GM23338 (cell line): ENCODE data around the gene RBP5.

Experiments
- CREB1 ChIP-seq: fragments of 250-450 bp; sonication (Bioruptor Pico); IDR thresholded peaks from 2 replicates; pipeline ENCODE4 v1.5.0; 2020; ENCODE audit warnings: low read depth, mild to moderate bottlenecking, moderate library complexity
- CTCF ChIP-seq, 2 experiments: fragments of 200-600 bp in 1 of 2; sonication (generic) in 1 of 2; conservative IDR thresholded peaks; 2 replicates each; pipeline versions ENCODE4 v1.5.1 to v1.6.1; 2016 to 2017; ENCODE audit warnings: antibody characterized with exemption in 2 of 2, low read depth in 2 of 2, mild to moderate bottlenecking in 2 of 2, moderate library complexity in 1 of 2
- EZH2 ChIP-seq: fragments of 200-600 bp; sonication (generic); IDR thresholded peaks from one replicate; pipeline ENCODE4 v1.8.0; 2017; ENCODE audit warnings: antibody characterized with exemption, mild to moderate bottlenecking, low read depth; ENCODE audit not compliant: unreplicated experiment
- JUNB ChIP-seq: IDR thresholded peaks from one replicate; pipeline ENCODE4 v1.6.1; 2016; ENCODE audit warnings: antibody characterized with exemption; ENCODE audit not compliant: unreplicated experiment
- POLR2AphosphoS5 ChIP-seq: IDR thresholded peaks from 2 replicates; pipeline ENCODE4 v1.6.1; 2016; ENCODE audit warnings: antibody characterized with exemption, low read depth

GRCh38 chr12:7158781-7159609, 30.3 kb upstream of the RBP5 start:
- TF ChIP-seq CTCF (conservative IDR thresholded peaks at IDR 0.05; ENCODE audit: low read depth in 2 of 2) (no peak), POLR2AphosphoS5 (no peak), CREB1 (CRISPR knock-in tag) (no peak), JUNB (no peak), EZH2 (no peak)
